Testis (tissue), 2 donors: ENCODE data around the gene DAD1.

Experiments used
- POLR2A ChIP-seq: fragments of 450-650 bp; IDR thresholded peaks from one replicate; pipeline ENCODE4 v1.6.1; 2017; ENCODE audit warnings: antibody characterized with exemption, mild to moderate bottlenecking, moderate library complexity
- TF ChIP-seq, protein P1 (sequence below), 3 experiments: fragments of 450-650 bp in 2 of 3; fragments of 200-600 bp in 1 of 3; sonication (generic) in 1 of 3; IDR thresholded peaks; one replicate each; pipeline ENCODE4 v1.5.1; 2016 to 2019; ENCODE audit warnings: antibody characterized with exemption in 3 of 3, mild to moderate bottlenecking in 2 of 3, moderate library complexity in 1 of 3

- TF ChIP-seq, protein P1, sequence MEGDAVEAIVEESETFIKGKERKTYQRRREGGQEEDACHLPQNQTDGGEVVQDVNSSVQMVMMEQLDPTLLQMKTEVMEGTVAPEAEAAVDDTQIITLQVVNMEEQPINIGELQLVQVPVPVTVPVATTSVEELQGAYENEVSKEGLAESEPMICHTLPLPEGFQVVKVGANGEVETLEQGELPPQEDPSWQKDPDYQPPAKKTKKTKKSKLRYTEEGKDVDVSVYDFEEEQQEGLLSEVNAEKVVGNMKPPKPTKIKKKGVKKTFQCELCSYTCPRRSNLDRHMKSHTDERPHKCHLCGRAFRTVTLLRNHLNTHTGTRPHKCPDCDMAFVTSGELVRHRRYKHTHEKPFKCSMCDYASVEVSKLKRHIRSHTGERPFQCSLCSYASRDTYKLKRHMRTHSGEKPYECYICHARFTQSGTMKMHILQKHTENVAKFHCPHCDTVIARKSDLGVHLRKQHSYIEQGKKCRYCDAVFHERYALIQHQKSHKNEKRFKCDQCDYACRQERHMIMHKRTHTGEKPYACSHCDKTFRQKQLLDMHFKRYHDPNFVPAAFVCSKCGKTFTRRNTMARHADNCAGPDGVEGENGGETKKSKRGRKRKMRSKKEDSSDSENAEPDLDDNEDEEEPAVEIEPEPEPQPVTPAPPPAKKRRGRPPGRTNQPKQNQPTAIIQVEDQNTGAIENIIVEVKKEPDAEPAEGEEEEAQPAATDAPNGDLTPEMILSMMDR (IDR thresholded peaks at IDR 0.05), result no peak
- no peak for TF ChIP-seq POLR2A
These were observed 18.3 kb upstream of the DAD1 start for GRCh38 chr14:22607291-22607690.
